Mammary epithelial cell (primary cell): ENCODE results near the gene GRIA2.

Experiments used
- CTCF ChIP-seq, 2 donors: IDR thresholded peaks in 1 of 2; conservative IDR thresholded peaks in 1 of 2; 2 replicates each; pipeline ENCODE4 v1.5.1; 2011 to 2012; ENCODE audit warnings: inconsistent platforms in 2 of 2, low read length in 2 of 2, mild to moderate bottlenecking in 2 of 2, control low read depth in 1 of 2, low read depth in 1 of 2; ENCODE audit not compliant: insufficient read depth in 1 of 2; ENCODE audit errors: extremely low read depth in 1 of 2
- EZH2 ChIP-seq: IDR thresholded peaks from 2 replicates; pipeline ENCODE4 v1.6.1; 2012; ENCODE audit warnings: low read length, inconsistent platforms, borderline replicate concordance

GRCh38 chr4:157405070-157405469 is 184.5 kb downstream of the GRIA2 start:
- TF ChIP-seq EZH2 (no peak), CTCF (conservative IDR thresholded peaks at IDR 0.05 in 1 of 2, IDR thresholded peaks at IDR 0.05 in 1 of 2; ENCODE audit: extremely low read depth in 1 of 2, insufficient read depth in 1 of 2, low read depth in 1 of 2, low read length in 2 of 2) (no peak)
